GM23338 (cell line): ENCODE results near the gene GRIN3A.

ENCODE experiments used
- CREB1 ChIP-seq: fragments of 250-450 bp; sonication (Bioruptor Pico); IDR thresholded peaks from 2 replicates; pipeline ENCODE4 v1.5.0; 2020; ENCODE audit warnings: low read depth, mild to moderate bottlenecking, moderate library complexity
- CTCF ChIP-seq, 2 experiments: fragments of 200-600 bp in 1 of 2; sonication (generic) in 1 of 2; conservative IDR thresholded peaks; 2 replicates each; pipeline versions ENCODE4 v1.5.1 to v1.6.1; 2016 to 2017; ENCODE audit warnings: antibody characterized with exemption in 2 of 2, low read depth in 2 of 2, mild to moderate bottlenecking in 2 of 2, moderate library complexity in 1 of 2
- ETS1 ChIP-seq: IDR thresholded peaks from 2 replicates; pipeline ENCODE4 v1.6.1; 2016; ENCODE audit warnings: antibody characterized with exemption
- EZH2 ChIP-seq: fragments of 200-600 bp; sonication (generic); IDR thresholded peaks from one replicate; pipeline ENCODE4 v1.8.0; 2017; ENCODE audit warnings: antibody characterized with exemption, mild to moderate bottlenecking, low read depth; ENCODE audit not compliant: unreplicated experiment
- EZH2phosphoT487 ChIP-seq: fragments of 200-600 bp; sonication (generic); IDR thresholded peaks from one replicate; pipeline ENCODE4 v1.8.1; 2018; ENCODE audit warnings: antibody characterized with exemption; ENCODE audit not compliant: unreplicated experiment
- JUNB ChIP-seq: IDR thresholded peaks from one replicate; pipeline ENCODE4 v1.6.1; 2016; ENCODE audit warnings: antibody characterized with exemption; ENCODE audit not compliant: unreplicated experiment
- NANOG ChIP-seq: IDR thresholded peaks from 2 replicates; pipeline ENCODE4 v1.6.1; 2016; ENCODE audit warnings: antibody characterized with exemption, borderline replicate concordance
- POLR2AphosphoS5 ChIP-seq: IDR thresholded peaks from 2 replicates; pipeline ENCODE4 v1.6.1; 2016; ENCODE audit warnings: antibody characterized with exemption, low read depth
- REST ChIP-seq: IDR thresholded peaks from one replicate; pipeline ENCODE4 v1.6.1; 2018; ENCODE audit warnings: antibody characterized with exemption; ENCODE audit not compliant: unreplicated experiment
- ZNF114 ChIP-seq: fragments of 250-450 bp; sonication (Bioruptor Pico); IDR thresholded peaks from 2 replicates; pipeline ENCODE4 v1.5.0; 2020; ENCODE audit warnings: mild to moderate bottlenecking, moderate library complexity
- ZNF331 ChIP-seq: fragments of 250-450 bp; sonication (Bioruptor Pico); IDR thresholded peaks from 2 replicates; pipeline ENCODE4 v1.5.0; 2020; ENCODE audit warnings: low read depth, mild to moderate bottlenecking, moderate library complexity

GRCh38 chr9:101631892-101632291 is 106.6 kb downstream of the GRIN3A start:
- TF ChIP-seq CTCF (conservative IDR thresholded peaks at IDR 0.05; ENCODE audit: low read depth in 2 of 2) (no peak), EZH2phosphoT487 (no peak), EZH2 (no peak), CREB1 (CRISPR knock-in tag) (no peak), ETS1 (no peak), REST (no peak), POLR2AphosphoS5 (no peak), ZNF114 (CRISPR knock-in tag) (no peak), JUNB (no peak), ZNF331 (CRISPR knock-in tag) (no peak), NANOG (no peak)
